HEK293 (cell line): ENCODE results near the gene BTBD6.

Experiments used
- REST ChIP-seq: fragments of 450-650 bp; formaldehyde crosslinking; IDR thresholded peaks from 2 replicates; pipeline ENCODE4 v1.5.1; 2016; ENCODE audit warnings: missing biosample characterization, missing genetic modification characterization
- ZBTB10 ChIP-seq: fragments of 450-650 bp; formaldehyde crosslinking; IDR thresholded peaks from 2 replicates; pipeline ENCODE4 v1.5.1; 2016; ENCODE audit warnings: missing biosample characterization, missing genetic modification characterization
- ZNF121 ChIP-seq: fragments of 450-650 bp; formaldehyde crosslinking; IDR thresholded peaks from 2 replicates; pipeline ENCODE4 v1.5.1; 2016; ENCODE audit warnings: missing biosample characterization, missing genetic modification characterization
- ZNF521 ChIP-seq: fragments of 450-650 bp; formaldehyde crosslinking; IDR thresholded peaks from 2 replicates; pipeline ENCODE4 v1.5.1; 2017; ENCODE audit warnings: missing biosample characterization, mild to moderate bottlenecking, missing genetic modification characterization

GRCh38 chr14:105201156-105201924, 47.0 kb upstream of the BTBD6 start:
- TF ChIP-seq REST (no peak), ZNF521 (tag by site-specific recombination) (no peak), ZNF121 (tag by site-specific recombination) (no peak), ZBTB10 (tag by site-specific recombination) (no peak)
